ENCODE measurements around the gene SLC34A1. TPM values are rescaled to one million over a fixed set of nuclear protein-coding genes. Genes with fewer than 3 reads are reported as not detected.

Gene SLC34A1
- total and polyA plus RNA-seq, 4 donors: 0.23 to 1.0 (median 0.47) TPM

- Histone ChIP-seq H3K27me3 (ENCODE audit: control insufficient read depth in 4 of 4, insufficient read depth in 4 of 4, low read length in 3 of 4) (no peaks in the 10 kb centered on the region), H3K9me3 (ENCODE audit: control insufficient read depth in 4 of 4, low read length in 3 of 4) (no peaks in the 10 kb centered on the region), H3K4me3 (ENCODE audit: low read depth in 1 of 3, low read length in 3 of 3) (no peak overlapping the region), H3K27ac (ENCODE audit: low read depth in 1 of 2, low read length in 2 of 2) (no peak overlapping the region), H3K36me3 (ENCODE audit: control insufficient read depth in 4 of 4, insufficient read depth in 3 of 4, low read depth in 1 of 4, low read length in 3 of 4) (no peaks in the 10 kb centered on the region), H3K4me1 (ENCODE audit: control insufficient read depth in 4 of 4, insufficient read depth in 4 of 4, low read length in 3 of 4) (peaks cover 3 to 7% (median 5%) of the 10 kb centered on the region in 4 donors), H3K9ac (ENCODE audit: low read depth in 1 of 2, low read length in 2 of 2) (no peak overlapping the region)
- no peak for DNase-seq (ENCODE audit: low spot score)
- 93% methylated on average over 6 of the region's 6 CpGs for WGBS
- TF ChIP-seq NR2F2 (IDR thresholded peaks at IDR 0.05) (no peak), GABPA (IDR thresholded peaks at IDR 0.05 in 1 of 2, conservative IDR thresholded peaks at IDR 0.05 in 1 of 2) (no peak), REST (IDR thresholded peaks at IDR 0.05) (no peak), RXRA (IDR thresholded peaks at IDR 0.05) (no peak), TAF1 (conservative IDR thresholded peaks at IDR 0.05) (no peak), RAD21 (IDR thresholded peaks at IDR 0.05) (no peak), HNF4A (conservative IDR thresholded peaks at IDR 0.05) (no peak), CTCF (IDR thresholded peaks at IDR 0.05; ENCODE audit: low read depth, low read length, missing input control) (no peak), SP1 (IDR thresholded peaks at IDR 0.05) (no peak), ZBTB33 (IDR thresholded peaks at IDR 0.05) (no peak)
Observed at GRCh38 chr5:177421062-177421798, 37.0 kb downstream of the SLC34A1 start.

- Histone ChIP-seq H3K4me3 (ENCODE audit: low read depth in 1 of 3, low read length in 3 of 3) (no peak overlapping the region), H3K27ac (ENCODE audit: low read depth in 1 of 2, low read length in 2 of 2) (no peak overlapping the region), H3K4me1 (ENCODE audit: control insufficient read depth in 4 of 4, insufficient read depth in 4 of 4, low read length in 3 of 4) (peaks cover 3 to 20% (median 17%) of the 10 kb centered on the region in 4 donors), H3K9ac (ENCODE audit: low read depth in 1 of 2, low read length in 2 of 2) (no peak overlapping the region), H3K9me3 (ENCODE audit: control insufficient read depth in 4 of 4, low read length in 3 of 4) (no peaks in the 10 kb centered on the region), H3K36me3 (ENCODE audit: control insufficient read depth in 4 of 4, insufficient read depth in 3 of 4, low read depth in 1 of 4, low read length in 3 of 4) (no peaks in the 10 kb centered on the region), H3K27me3 (ENCODE audit: control insufficient read depth in 4 of 4, insufficient read depth in 4 of 4, low read length in 3 of 4) (no peaks in the 10 kb centered on the region)
- 96% methylated on average over 2 of the region's 2 CpGs for WGBS
- DNase-seq (ENCODE audit: low spot score): no peak
- TF ChIP-seq ZBTB33 (IDR thresholded peaks at IDR 0.05) (no peak), GABPA (IDR thresholded peaks at IDR 0.05 in 1 of 2, conservative IDR thresholded peaks at IDR 0.05 in 1 of 2) (no peak), FOXA1 (IDR thresholded peaks at IDR 0.05) (no peak), RAD21 (IDR thresholded peaks at IDR 0.05) (no peak), JUND (IDR thresholded peaks at IDR 0.05) (no peak), CTCF (IDR thresholded peaks at IDR 0.05; ENCODE audit: low read depth, low read length, missing input control) (no peak), HNF4A (conservative IDR thresholded peaks at IDR 0.05) (no peak), TAF1 (conservative IDR thresholded peaks at IDR 0.05) (no peak), SP1 (IDR thresholded peaks at IDR 0.05) (no peak), EGR1 (IDR thresholded peaks at IDR 0.05; ENCODE audit: low read depth in 2 of 2) (no peak), NR2F2 (IDR thresholded peaks at IDR 0.05) (no peak), YY1 (IDR thresholded peaks at IDR 0.05) (no peak)
Observed at GRCh38 chr5:177423671-177424070, 39.4 kb downstream of the SLC34A1 start.
